Keratinocyte (primary cell): ENCODE measurements around the gene CMTR1.

Experiments used
- EZH2 ChIP-seq: IDR thresholded peaks from one replicate; pipeline ENCODE4 v1.6.1; 2012; ENCODE audit warnings: inconsistent platforms, mild to moderate bottlenecking, low read length, moderate library complexity
- TF ChIP-seq, protein P1 (sequence below), 3 experiments: IDR thresholded peaks in 1 of 3; conservative IDR thresholded peaks in 1 of 3; optimal IDR thresholded peaks in 1 of 3; 2 replicates in 2 of 3; 3 replicates in 1 of 3; pipeline versions ENCODE3 to v1.5.1; 2011; ENCODE audit warnings: low read length in 3 of 3, mild to moderate bottlenecking in 3 of 3, moderate library complexity in 2 of 3, control low read depth in 1 of 3, inconsistent platforms in 1 of 3; ENCODE audit not compliant: insufficient read depth in 2 of 3; ENCODE audit errors: extremely low read depth in 1 of 3

DNA sequence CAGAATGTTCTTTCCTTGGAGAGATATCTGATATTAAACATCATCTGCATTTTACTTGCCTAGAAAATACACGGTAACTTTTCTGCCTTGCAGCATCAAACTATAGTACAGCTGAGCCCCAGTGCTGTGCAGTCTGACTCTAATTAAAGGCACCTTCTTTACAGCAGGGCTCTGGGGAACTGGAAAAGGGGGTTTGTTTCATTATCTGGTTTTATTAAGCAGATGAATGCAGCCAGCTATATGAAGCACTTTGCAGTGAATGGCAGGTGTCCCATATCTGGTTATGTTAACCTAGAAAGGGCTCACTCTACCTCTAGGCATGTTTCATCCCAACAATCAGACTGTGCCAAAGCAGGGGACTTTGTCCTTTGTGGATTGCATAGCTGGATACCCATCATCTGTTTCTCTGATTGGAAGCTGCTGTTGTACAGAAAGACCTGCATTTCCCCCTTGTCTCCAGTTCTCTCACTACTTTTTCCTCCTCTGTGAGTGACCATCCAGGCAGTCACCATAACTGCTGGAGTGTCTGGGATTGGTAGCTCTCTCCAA, 39.6 kb upstream of the CMTR1 start:
- TF ChIP-seq, protein P1, sequence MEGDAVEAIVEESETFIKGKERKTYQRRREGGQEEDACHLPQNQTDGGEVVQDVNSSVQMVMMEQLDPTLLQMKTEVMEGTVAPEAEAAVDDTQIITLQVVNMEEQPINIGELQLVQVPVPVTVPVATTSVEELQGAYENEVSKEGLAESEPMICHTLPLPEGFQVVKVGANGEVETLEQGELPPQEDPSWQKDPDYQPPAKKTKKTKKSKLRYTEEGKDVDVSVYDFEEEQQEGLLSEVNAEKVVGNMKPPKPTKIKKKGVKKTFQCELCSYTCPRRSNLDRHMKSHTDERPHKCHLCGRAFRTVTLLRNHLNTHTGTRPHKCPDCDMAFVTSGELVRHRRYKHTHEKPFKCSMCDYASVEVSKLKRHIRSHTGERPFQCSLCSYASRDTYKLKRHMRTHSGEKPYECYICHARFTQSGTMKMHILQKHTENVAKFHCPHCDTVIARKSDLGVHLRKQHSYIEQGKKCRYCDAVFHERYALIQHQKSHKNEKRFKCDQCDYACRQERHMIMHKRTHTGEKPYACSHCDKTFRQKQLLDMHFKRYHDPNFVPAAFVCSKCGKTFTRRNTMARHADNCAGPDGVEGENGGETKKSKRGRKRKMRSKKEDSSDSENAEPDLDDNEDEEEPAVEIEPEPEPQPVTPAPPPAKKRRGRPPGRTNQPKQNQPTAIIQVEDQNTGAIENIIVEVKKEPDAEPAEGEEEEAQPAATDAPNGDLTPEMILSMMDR (optimal IDR thresholded peaks at IDR 0.05 in 1 of 3, IDR thresholded peaks at IDR 0.05 in 1 of 3, conservative IDR thresholded peaks at IDR 0.05 in 1 of 3; ENCODE audit: extremely low read depth in 1 of 3, insufficient read depth in 2 of 3, low read length in 3 of 3): no peak
- no peak for TF ChIP-seq EZH2
